HepG2 (cell line): Measurements from ENCODE around the gene THADA. TPM values are rescaled to one million over a fixed set of nuclear protein-coding genes. Genes with fewer than 3 reads are reported as not detected.
A peak's percentile ranks its signal among the peaks of the same experiment; 100 is the strongest.

Experiments
- ATAC-seq: fragments of 200-7000 bp; cut with Tn5 transposase; 3 replicates; pipeline ENCODE4 v1.9.1; 2020; ENCODE audit warnings: mild to moderate bottlenecking, moderate library complexity
- BruUV-seq: library from RNA; stranded (reverse); fragments of 400-500 nt; replicated peaks from 2 replicates; lab custom pipeline; 2021; lab: Mats Ljungman, UMichigan
- CTCF ChIA-PET: fragments of 300-600 bp; formaldehyde crosslinking; extraction: SDS; loops from one replicate; lab custom pipeline; 2021; ENCODE audit warnings: low total read pairs, inconsistent platforms, low intra/inter-chr PET ratio; lab: Yijun Ruan, JAX
- POLR2A ChIA-PET: fragments of 350-600 bp; sonication (Branson Sonifier 250); formaldehyde crosslinking; loops from one replicate; lab custom pipeline; 2020; ENCODE audit warnings: antibody characterized with exemption, inconsistent platforms; lab: Yijun Ruan, JAX
- DNase-seq: peaks from one replicate; pipeline ENCODE4 v3.0.0-alpha.2; 2015; ENCODE audit warnings: low spot score
- FAIRE-seq: peaks from 3 replicates; lab custom pipeline; 2011; peaks lifted over from hg19 to GRCh38; lab: Jason Lieb, UNC
- H2AFZ ChIP-seq: one replicate; pipeline ENCODE4 v1.6.1; 2011; ENCODE audit warnings: low read length, inconsistent platforms
- H3K27ac ChIP-seq: fragments of 300-600 bp; 3 replicates; pipeline ENCODE4 v1.8.0; 2011; ENCODE audit warnings: mixed run types, mild to moderate bottlenecking, mixed read lengths, low read length, inconsistent platforms; ENCODE audit not compliant: insufficient read depth; ENCODE audit errors: extremely low read length
- H3K27me3 ChIP-seq, 2 experiments: fragments of 200-600 bp in 1 of 2; 2 replicates in 1 of 2; 3 replicates in 1 of 2; pipeline versions ENCODE4 v1.6.0 to v1.8.0; 2011; ENCODE audit warnings: low read length in 2 of 2, mild to moderate bottlenecking in 2 of 2, moderate library complexity in 2 of 2, inconsistent platforms in 1 of 2; ENCODE audit not compliant: insufficient read depth in 2 of 2, control insufficient read depth in 1 of 2
- H3K36me3 ChIP-seq, 2 experiments: fragments of 200-600 bp in 1 of 2; replicated peaks in 1 of 2; 2 replicates in 1 of 2; 3 replicates in 1 of 2; pipeline versions ENCODE4 v1.5.1 to v1.8.0; 2011; ENCODE audit warnings: low read length in 2 of 2, inconsistent platforms in 1 of 2; ENCODE audit not compliant: insufficient read depth in 2 of 2, control insufficient read depth in 1 of 2
- H3K4me1 ChIP-seq: 2 replicates; pipeline ENCODE4 v1.5.1; 2012; ENCODE audit warnings: low read length, inconsistent platforms; ENCODE audit not compliant: insufficient read depth
- H3K4me2 ChIP-seq: 2 replicates; pipeline ENCODE4 v1.6.0; 2011; ENCODE audit warnings: low read depth, low read length, inconsistent platforms
- H3K4me3 ChIP-seq, 3 experiments: fragments of 200-600 bp in 1 of 3; sonication (generic), shearing (Covaris generic) in 1 of 3; replicated peaks in 1 of 3; 2 replicates each; pipeline ENCODE4 v1.5.1; 2011 to 2016; ENCODE audit warnings: low read length in 3 of 3, inconsistent platforms in 2 of 3, low read depth in 2 of 3, mild to moderate bottlenecking in 2 of 3, control low read depth in 1 of 3, mixed read lengths in 1 of 3; ENCODE audit not compliant: insufficient read depth in 1 of 3
- H3K79me2 ChIP-seq: one replicate; pipeline ENCODE4 v1.6.1; 2011; ENCODE audit warnings: low read length, inconsistent platforms; ENCODE audit not compliant: insufficient read depth
- H3K9ac ChIP-seq: 2 replicates; pipeline ENCODE4 v1.6.0; 2011; ENCODE audit warnings: mild to moderate bottlenecking, low read depth, low read length, inconsistent platforms; ENCODE audit not compliant: insufficient read depth
- H3K9me3 ChIP-seq: 2 replicates; pipeline ENCODE4 v1.5.1; 2012; ENCODE audit warnings: mild to moderate bottlenecking, low read length
- H4K20me1 ChIP-seq: 2 replicates; pipeline ENCODE4 v1.6.0; 2011; ENCODE audit warnings: inconsistent platforms, mild to moderate bottlenecking, low read length, moderate library complexity; ENCODE audit not compliant: insufficient read depth
- CEBPB ChIP-seq: IDR thresholded peaks from 2 replicates; pipeline ENCODE4 v1.6.1; 2011; ENCODE audit warnings: low read depth, low read length, improper control_type of control experiment, borderline replicate concordance
- GATA4 ChIP-seq: sonication (generic); IDR thresholded peaks from 2 replicates; pipeline ENCODE4 v1.6.1; 2016; ENCODE audit warnings: antibody characterized with exemption, low read depth, borderline replicate concordance
- HDAC1 ChIP-seq: sonication (generic); formaldehyde crosslinking; IDR thresholded peaks from 2 replicates; pipeline ENCODE4 v1.5.1; 2020; ENCODE audit warnings: mild to moderate bottlenecking, missing genetic modification reagents
- MED1 ChIP-seq: sonication (generic); formaldehyde crosslinking; IDR thresholded peaks from 2 replicates; pipeline ENCODE4 v1.4.0; 2020; ENCODE audit warnings: missing genetic modification reagents
- MZF1 ChIP-seq: sonication (generic); formaldehyde crosslinking; IDR thresholded peaks from 2 replicates; pipeline ENCODE4 v1.8.1; 2023; ENCODE audit warnings: mild to moderate bottlenecking, missing genetic modification reagents, borderline replicate concordance
- PATZ1 ChIP-seq: sonication (generic); formaldehyde crosslinking; IDR thresholded peaks from 2 replicates; pipeline ENCODE4 v1.4.0; 2020; ENCODE audit warnings: missing genetic modification reagents
- PRMT3 ChIP-seq: sonication (generic); formaldehyde crosslinking; IDR thresholded peaks from 2 replicates; pipeline ENCODE4 v1.8.1; 2022; ENCODE audit warnings: low read depth, mild to moderate bottlenecking, moderate library complexity, missing genetic modification reagents, borderline replicate concordance
- RBFOX2 ChIP-seq: fragments of 200-400 bp; formaldehyde crosslinking; IDR thresholded peaks from 2 replicates; pipeline ENCODE4 v1.6.1; 2017; ENCODE audit warnings: low read depth, mild to moderate bottlenecking, low read length
- RBM22 ChIP-seq: fragments of 200-400 bp; formaldehyde crosslinking; optimal IDR thresholded peaks from 2 replicates; pipeline ENCODE3; 2017; ENCODE audit warnings: mild to moderate bottlenecking, low read length, moderate library complexity
- ZBTB25 ChIP-seq: IDR thresholded peaks from 2 replicates; pipeline ENCODE4 v1.6.1; 2018; ENCODE audit warnings: missing genetic modification reagents
- ZBTB34 ChIP-seq: sonication (generic); formaldehyde crosslinking; IDR thresholded peaks from 2 replicates; pipeline ENCODE4 v1.8.0; 2022; ENCODE audit warnings: mild to moderate bottlenecking, missing genetic modification reagents
- ZNF740 ChIP-seq: sonication (generic); formaldehyde crosslinking; IDR thresholded peaks from 2 replicates; pipeline ENCODE4 v1.4.0; 2020; ENCODE audit warnings: missing genetic modification reagents
- ZNF800 ChIP-seq: sonication (generic); formaldehyde crosslinking; IDR thresholded peaks from 2 replicates; pipeline ENCODE4 v1.4.0; 2020; ENCODE audit warnings: missing genetic modification reagents
- ZSCAN31 ChIP-seq: sonication (generic); formaldehyde crosslinking; IDR thresholded peaks from 2 replicates; pipeline ENCODE4 v1.5.0; 2020; ENCODE audit warnings: low read depth, mild to moderate bottlenecking, missing genetic modification reagents
- WGBS: methylation state at CpG from one replicate; pipeline ENCODE4 v1.1.6; 2017; ENCODE audit warnings: low lambda C conversion rate; 5-methylcytosine and 5-hydroxymethylcytosine counted together
- in situ Hi-C: cut with HindIII; loops from 2 replicates; pipeline ENCODE4 v1.10.0; 2017; ENCODE audit warnings: low pct_unique_long_range_greater_than_20kb; ENCODE audit not compliant: extremely low pct_ligation_motif_present
- intact Hi-C: fragments of 100-400 bp; cut with micrococcal nuclease; formaldehyde crosslinking; loops from one replicate; pipeline ENCODE4 v1.10.0; 2022; ENCODE audit not compliant: unreplicated experiment
- polyA plus RNA-seq, 8 experiments: library from polyadenylated mRNA; depleted of rRNA in 3 of 8; stranded (reverse) in 7 of 8; unstranded in 1 of 8; fragments of >200 nt; fragmentation: Illumina TruSeq in 4 of 8; extraction: Trizol in 4 of 8; gene quantifications; 2 replicates each; pipeline versions ENCODE4 v1.2.1 to v1.2.3, GENCODE V29; 2011 to 2016; ENCODE audit warnings: low read depth in 4 of 8, missing spikeins in 1 of 8, mixed read lengths in 1 of 8; ENCODE audit not compliant: insufficient read depth in 1 of 8
- total RNA-seq, 5 experiments: library from RNA; depleted of rRNA; stranded (reverse); fragments of >200 nt; fragmentation: Illumina TruSeq; extraction: Trizol; gene quantifications; 2 replicates each; pipeline ENCODE4 v1.2.3, GENCODE V29; 2016; ENCODE audit warnings: low read depth in 1 of 5

The THADA gene
- total and polyA plus RNA-seq, 2 of the 13 experiments (the other 11 are each of a cell fraction or from before 2014, with no cell fraction given) = 12.7 to 21.7 TPM

- Histone ChIP-seq H3K27ac (peak overlapping the region; percentile 89), H3K4me3 (peak overlapping the region; percentile 80 to 97 (median 89); a peak in 5 of 6 replicates), H4K20me1 (peaks cover 39% of the 10 kb centered on the region), H3K4me2 (peak overlapping the region; percentile 99), H3K27me3 (no peaks in the 10 kb centered on the region; a peak in 1 of 5 replicates), H3K4me1 (peaks cover 50% of the 10 kb centered on the region), H3K79me2 (peaks cover 55% of the 10 kb centered on the region), H3K9ac (peak overlapping the region; percentile 80), H3K36me3 (peaks cover 3 to 10% of the 10 kb centered on the region in 2 experiments; a peak in 4 of 5 replicates), H2AFZ (no peak overlapping the region), H3K9me3 (no peaks in the 10 kb centered on the region)
- DNase-seq (no peak), ATAC-seq (no peak), FAIRE-seq (no peak)
- ChIA-PET POLR2A (interaction anchor here (0.8 to 13.7 kb wide), 33 partner anchors 10 to 412 kb away, joined by 3 to 324 read pairs (median 6); partner anchors contain the start of gene THADA), CTCF (interaction anchor here (1.7 kb wide), 1 partner anchor 248 kb away, joined by 4 read pairs; no protein-coding TSS in a partner anchor)
- in situ Hi-C loops (loop anchor here (10.0 kb wide), 1 partner anchor 58 kb away; no protein-coding TSS in a partner anchor), intact Hi-C loops (loop anchor here (1.0 to 2.0 kb wide), 2 partner anchors 27 to 60 kb away; no protein-coding TSS in a partner anchor)
- 12% methylated on average over 8 of the region's 8 CpGs for WGBS
- TSS peak; percentile 51 for BruUV-seq
- TF ChIP-seq RBM22 (peak; percentile 77), MZF1 (CRISPR knock-in tag) (no peak), ZNF800 (CRISPR knock-in tag) (no peak), ZSCAN31 (CRISPR knock-in tag) (0 out of 2 replicates have a peak, but pooled peaks have one; percentile 34), CEBPB (peak; percentile 38; the same call in 1 of the 2 replicates), ZNF740 (peak; percentile 88), ZBTB34 (no peak), GATA4 (no peak), ZBTB25 (CRISPR knock-in tag) (no peak; the same call in 1 of the 2 replicates), HDAC1 (0 out of 2 replicates have a peak, but pooled peaks have one; percentile 33), PRMT3 (no peak), MED1 (CRISPR knock-in tag) (no peak), PATZ1 (CRISPR knock-in tag) (peak; percentile 38; the same call in 1 of the 2 replicates), RBFOX2 (peak; percentile 44)
These were observed 373.1 kb downstream of the THADA start for GRCh38 chr2:43222475-43223309.
